Cardiac muscle cell (in vitro differentiated cells and primary cell): ENCODE measurements around the gene LDHD. TPM values are rescaled to one million over a fixed set of nuclear protein-coding genes. Genes with fewer than 3 reads are reported as not detected.

Experiments used
- DNase-seq, 2 donors: peaks; one replicate each; pipeline versions ENCODE4 v3.0.0 to v3.0.0-alpha.2; 2010 to 2017; ENCODE audit warnings: low read depth in 1 of 2, low spot score in 1 of 2
- H3K27ac ChIP-seq: fragments of 200-600 bp; sonication (generic); 2 replicates; pipeline ENCODE4 v1.5.1; 2016
- H3K27me3 ChIP-seq: fragments of 200-600 bp; sonication (generic); 2 replicates; pipeline ENCODE4 v1.6.0; 2016; ENCODE audit warnings: control low read depth
- H3K36me3 ChIP-seq: fragments of 200-600 bp; sonication (generic); 2 replicates; pipeline ENCODE4 v1.5.1; 2016; ENCODE audit warnings: control low read depth
- H3K4me1 ChIP-seq: fragments of 200-600 bp; sonication (generic); 2 replicates; pipeline ENCODE4 v1.8.1; 2017; ENCODE audit warnings: low read depth, mild to moderate bottlenecking, mixed run types
- H3K4me3 ChIP-seq: fragments of 200-600 bp; sonication (generic); 2 replicates; pipeline ENCODE4 v1.5.1; 2016; ENCODE audit warnings: mild to moderate bottlenecking
- H3K9me3 ChIP-seq: fragments of 200-600 bp; sonication (generic); 2 replicates; pipeline ENCODE4 v1.5.1; 2017; ENCODE audit warnings: low read depth, mild to moderate bottlenecking, control low read depth
- CTCF ChIP-seq: IDR thresholded peaks from 2 replicates; pipeline ENCODE4 v1.5.1; 2012; ENCODE audit warnings: low read depth, mild to moderate bottlenecking, low read length
- polyA plus RNA-seq: library from polyadenylated mRNA; unstranded; fragments of >200 nt; fragmentation: Nextera tagmentation; extraction: Ambion mirVana; gene quantifications from 2 replicates; pipeline ENCODE4 v1.2.1, GENCODE V29; 2016
- total RNA-seq: library from RNA; depleted of rRNA; stranded (reverse); fragments of >200 nt; gene quantifications from 2 replicates; pipeline ENCODE4 v1.2.3, GENCODE V29; 2016

Gene LDHD
- total and polyA plus RNA-seq, 2 experiments from 2014 or later: 6.0 to 12.2 TPM

- Histone ChIP-seq H3K4me3 (no peak overlapping the region), H3K36me3 (no peaks in the 10 kb centered on the region), H3K9me3 (no peaks in the 10 kb centered on the region), H3K27ac (no peak overlapping the region), H3K4me1 (no peaks in the 10 kb centered on the region), H3K27me3 (no peaks in the 10 kb centered on the region)
- no peak for TF ChIP-seq CTCF
- DNase-seq: no peak
Observed at GRCh38 chr16:75120253-75120652, 3.7 kb upstream of the LDHD start.

GRCh38 chr16:75118943-75119539, 2.5 kb upstream of the LDHD start:
- Histone ChIP-seq H3K36me3 (no peaks in the 10 kb centered on the region), H3K4me3 (no peak overlapping the region), H3K9me3 (no peaks in the 10 kb centered on the region), H3K27me3 (no peaks in the 10 kb centered on the region), H3K27ac (no peak overlapping the region), H3K4me1 (no peaks in the 10 kb centered on the region)
- TF ChIP-seq CTCF: no peak
- no peak for DNase-seq

GRCh38 chr16:75116911-75117245, 298 bp upstream of the LDHD start:
- no peak for DNase-seq
- Histone ChIP-seq H3K27ac (no peak overlapping the region), H3K9me3 (no peaks in the 10 kb centered on the region), H3K4me1 (no peaks in the 10 kb centered on the region), H3K4me3 (no peak overlapping the region), H3K27me3 (no peaks in the 10 kb centered on the region), H3K36me3 (no peaks in the 10 kb centered on the region)
- TF ChIP-seq CTCF: no peak

- peaks cover 9% of the 10 kb centered on the region for H3K4me1 ChIP-seq
- DNase-seq: no peak
- TF ChIP-seq CTCF: no peak
- no peaks in the 10 kb centered on the region for H3K9me3 ChIP-seq
- H3K27ac ChIP-seq: no peak overlapping the region
- no peak overlapping the region for H3K4me3 ChIP-seq
- no peaks in the 10 kb centered on the region for H3K27me3 ChIP-seq
- no peaks in the 10 kb centered on the region for H3K36me3 ChIP-seq
Observed at GRCh38 chr16:75114946-75115825, 1.4 kb downstream of the LDHD start.

- H3K4me1 ChIP-seq: peaks cover 18% of the 10 kb centered on the region
- DNase-seq: no peak
- no peak for TF ChIP-seq CTCF
Observed at GRCh38 chr16:75114179-75114945, 2.2 kb downstream of the LDHD start.

More at GRCh38 chr16:75114179-75114945, 2.2 kb downstream of the LDHD start:
- Histone ChIP-seq H3K27ac (no peak overlapping the region), H3K9me3 (no peaks in the 10 kb centered on the region), H3K36me3 (no peaks in the 10 kb centered on the region), H3K4me3 (no peak overlapping the region), H3K27me3 (no peaks in the 10 kb centered on the region)
